Esophagus muscularis mucosa (tissue), 4 donors: Measurements from ENCODE around the gene GP1BA. TPM values are rescaled to one million over a fixed set of nuclear protein-coding genes. Genes with fewer than 3 reads are reported as not detected.

ENCODE experiments used
- DNase-seq: peaks from one replicate; pipeline ENCODE4 v3.0.0-alpha.2; 2017; ENCODE audit errors: extremely low spot score
- H3K27ac ChIP-seq, 4 donors: fragments of 200-600 bp; sonication (generic); replicated peaks in 1 of 4; 1 replicate in 3 of 4; 2 replicates in 1 of 4; pipeline ENCODE4 v1.5.1; 2016 to 2019; ENCODE audit warnings: mild to moderate bottlenecking in 1 of 4
- H3K27me3 ChIP-seq, 4 donors: fragments of 200-600 bp; sonication (generic); one replicate each; pipeline versions ENCODE4 v1.5.1 to v1.6.0; 2016 to 2019
- H3K36me3 ChIP-seq, 4 donors: fragments of 200-600 bp; sonication (generic); one replicate each; pipeline ENCODE4 v1.5.1; 2016 to 2019
- H3K4me1 ChIP-seq, 4 donors: fragments of 200-600 bp; sonication (generic); one replicate each; pipeline ENCODE4 v1.5.1; 2016 to 2019
- H3K4me3 ChIP-seq, 4 donors: fragments of 200-600 bp; sonication (generic); 1 replicate in 2 of 4; 2 replicates in 2 of 4; pipeline ENCODE4 v1.5.1; 2016 to 2019; ENCODE audit warnings: mild to moderate bottlenecking in 4 of 4, moderate library complexity in 1 of 4
- H3K9me3 ChIP-seq, 4 donors: fragments of 200-600 bp; sonication (generic); 1 replicate in 3 of 4; 2 replicates in 1 of 4; pipeline ENCODE4 v1.5.1; 2016 to 2019
- EP300 ChIP-seq: sonication (generic); formaldehyde crosslinking; IDR thresholded peaks from one replicate; pipeline ENCODE4 v1.6.1; 2017; ENCODE audit warnings: antibody characterized with exemption
- POLR2A ChIP-seq: fragments of 450-650 bp; IDR thresholded peaks from one replicate; pipeline ENCODE4 v1.6.1; 2017; ENCODE audit warnings: antibody characterized with exemption, moderate library complexity, mild to moderate bottlenecking, low read depth
- POLR2AphosphoS5 ChIP-seq, 2 donors: sonication (generic); formaldehyde crosslinking; IDR thresholded peaks; one replicate each; pipeline ENCODE4 v1.6.1; 2017; ENCODE audit warnings: antibody characterized with exemption in 2 of 2
- WGBS: methylation state at CpG from one replicate; pipeline ENCODE4 v1.1.5; 2018; 5-methylcytosine and 5-hydroxymethylcytosine counted together
- intact Hi-C: fragments of 100-400 bp; cut with DNase I; formaldehyde crosslinking; loops from one replicate; pipeline ENCODE4 v1.15.1; 2023
- total RNA-seq, 4 donors: library from RNA; depleted of rRNA; stranded (reverse); fragments of >200 nt; gene quantifications; one replicate each; pipeline versions ENCODE4 v1.1.0 to v1.2.1, GENCODE V29; 2016
- TF ChIP-seq, protein P1 (sequence below), 3 experiments: fragments of 200-600 bp in 2 of 3; fragments of 450-650 bp in 1 of 3; sonication (generic) in 2 of 3; IDR thresholded peaks; one replicate each; pipeline ENCODE4 v1.5.1; 2017 to 2019; ENCODE audit warnings: antibody characterized with exemption in 3 of 3, mild to moderate bottlenecking in 2 of 3, moderate library complexity in 1 of 3

The GP1BA gene
- total RNA-seq, 4 donors from 2014 or later, result 0.33 TPM; not detected in 3

DNA sequence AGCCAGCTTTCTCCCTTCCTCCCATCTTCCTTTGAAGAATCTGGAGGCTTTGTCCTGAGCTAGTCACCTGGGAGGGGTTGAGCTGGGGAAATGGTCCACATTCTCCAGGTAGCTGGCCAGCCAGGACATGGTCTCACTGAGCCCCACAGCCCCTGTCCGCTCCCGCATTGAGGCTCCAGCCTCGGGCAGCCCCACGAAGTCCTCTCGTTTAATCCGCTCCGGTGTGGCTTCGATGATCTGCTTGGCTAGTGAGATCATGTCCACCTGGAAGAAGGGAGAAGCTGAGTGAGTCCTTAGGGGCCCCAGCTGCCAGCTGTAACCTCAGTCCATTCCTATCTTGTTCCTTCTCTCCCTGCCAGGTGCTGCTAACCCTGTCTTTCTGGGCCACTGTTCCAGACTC lies 38.2 kb downstream of the GP1BA start:
- peaks cover 29 to 62% (median 50%) of the 10 kb centered on the region in 4 donors for H3K36me3 ChIP-seq
- no peak for DNase-seq
- H3K27me3 ChIP-seq, result no peaks in the 10 kb centered on the region
- TF ChIP-seq, protein P1, sequence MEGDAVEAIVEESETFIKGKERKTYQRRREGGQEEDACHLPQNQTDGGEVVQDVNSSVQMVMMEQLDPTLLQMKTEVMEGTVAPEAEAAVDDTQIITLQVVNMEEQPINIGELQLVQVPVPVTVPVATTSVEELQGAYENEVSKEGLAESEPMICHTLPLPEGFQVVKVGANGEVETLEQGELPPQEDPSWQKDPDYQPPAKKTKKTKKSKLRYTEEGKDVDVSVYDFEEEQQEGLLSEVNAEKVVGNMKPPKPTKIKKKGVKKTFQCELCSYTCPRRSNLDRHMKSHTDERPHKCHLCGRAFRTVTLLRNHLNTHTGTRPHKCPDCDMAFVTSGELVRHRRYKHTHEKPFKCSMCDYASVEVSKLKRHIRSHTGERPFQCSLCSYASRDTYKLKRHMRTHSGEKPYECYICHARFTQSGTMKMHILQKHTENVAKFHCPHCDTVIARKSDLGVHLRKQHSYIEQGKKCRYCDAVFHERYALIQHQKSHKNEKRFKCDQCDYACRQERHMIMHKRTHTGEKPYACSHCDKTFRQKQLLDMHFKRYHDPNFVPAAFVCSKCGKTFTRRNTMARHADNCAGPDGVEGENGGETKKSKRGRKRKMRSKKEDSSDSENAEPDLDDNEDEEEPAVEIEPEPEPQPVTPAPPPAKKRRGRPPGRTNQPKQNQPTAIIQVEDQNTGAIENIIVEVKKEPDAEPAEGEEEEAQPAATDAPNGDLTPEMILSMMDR (IDR thresholded peaks at IDR 0.05), result no peak
- TF ChIP-seq POLR2AphosphoS5 (IDR thresholded peaks at IDR 0.05), result no peak
- TF ChIP-seq POLR2A, result no peak
- no peak for TF ChIP-seq EP300
- H3K9me3 ChIP-seq, result no peaks in the 10 kb centered on the region
- H3K27ac ChIP-seq, result peak overlapping the region; percentile 91 to 97 (median 95)
- WGBS, result 95% methylated on average over 8 of the region's 8 CpGs
- intact Hi-C loops, result no loop called here
- H3K4me1 ChIP-seq, result peaks cover 44 to 53% (median 48%) of the 10 kb centered on the region in 4 donors
- H3K4me3 ChIP-seq, result no peak overlapping the region

DNA sequence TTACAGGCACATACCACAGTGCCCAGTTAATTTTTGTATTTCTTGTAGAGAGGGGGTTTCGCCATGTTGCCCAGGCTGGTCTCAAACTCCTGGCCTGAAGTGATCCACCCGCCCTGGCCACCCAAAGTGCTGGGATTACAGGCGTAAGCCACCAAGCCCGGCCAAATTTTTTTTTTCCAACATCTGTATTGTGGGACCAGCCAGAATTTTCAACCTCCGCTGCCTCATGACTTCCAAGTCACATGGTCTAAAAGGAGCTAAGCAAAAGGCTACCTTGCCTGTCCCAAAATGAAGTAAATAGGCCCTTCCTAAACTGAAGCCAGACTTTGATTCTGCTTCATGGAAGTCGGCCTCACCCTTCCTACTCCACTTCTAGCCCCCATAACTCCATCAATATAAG lies 39.7 kb downstream of the GP1BA start:
- Histone ChIP-seq H3K27ac (peak overlapping the region; percentile 43 to 97 (median 70)), H3K4me3 (no peak overlapping the region), H3K36me3 (peaks cover 40 to 72% (median 61%) of the 10 kb centered on the region in 4 donors), H3K27me3 (no peaks in the 10 kb centered on the region), H3K9me3 (no peaks in the 10 kb centered on the region), H3K4me1 (peaks cover 31 to 38% (median 35%) of the 10 kb centered on the region in 4 donors)
- WGBS, result 88% methylated on average over 6 of the region's 6 CpGs
- TF ChIP-seq EP300 (no peak), POLR2AphosphoS5 (IDR thresholded peaks at IDR 0.05) (no peak), POLR2A (no peak)
- TF ChIP-seq, protein P1 (IDR thresholded peaks at IDR 0.05), result no peak
- intact Hi-C loops, result no loop called here
- DNase-seq, result no peak

DNA sequence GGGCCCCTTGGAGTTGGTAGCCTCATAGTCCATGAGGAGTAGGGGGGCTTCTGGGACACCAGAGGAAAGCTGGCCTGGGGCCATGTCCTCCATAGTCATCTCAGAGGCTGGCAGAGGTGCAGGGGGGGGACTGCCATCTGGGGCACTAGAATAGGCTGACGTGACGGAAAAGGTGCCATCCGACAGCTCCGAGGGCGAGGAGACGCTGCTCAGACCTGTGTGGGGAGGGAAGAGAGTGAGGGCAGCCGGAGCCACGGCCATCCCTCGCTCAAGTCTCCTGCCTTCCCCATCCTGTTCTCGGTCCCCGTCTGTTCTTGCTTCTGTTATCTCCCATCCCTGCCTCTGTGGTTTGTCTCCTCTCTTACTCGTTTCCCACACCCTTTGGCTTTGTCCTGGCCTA lies 40.2 kb downstream of the GP1BA start:
- no peak overlapping the region for H3K4me3 ChIP-seq
- peaks cover 45 to 77% (median 66%) of the 10 kb centered on the region in 4 donors for H3K36me3 ChIP-seq
- H3K4me1 ChIP-seq, result peaks cover 31 to 38% (median 35%) of the 10 kb centered on the region in 4 donors
- no peaks in the 10 kb centered on the region for H3K27me3 ChIP-seq
- intact Hi-C loops, result no loop called here
- 89% methylated on average over 12 of the region's 12 CpGs for WGBS
- H3K27ac ChIP-seq, result peak overlapping the region; percentile 43 to 97 (median 70)
- TF ChIP-seq POLR2A (no peak), POLR2AphosphoS5 (IDR thresholded peaks at IDR 0.05) (no peak), EP300 (no peak)
- no peaks in the 10 kb centered on the region for H3K9me3 ChIP-seq
- no peak for DNase-seq

DNA sequence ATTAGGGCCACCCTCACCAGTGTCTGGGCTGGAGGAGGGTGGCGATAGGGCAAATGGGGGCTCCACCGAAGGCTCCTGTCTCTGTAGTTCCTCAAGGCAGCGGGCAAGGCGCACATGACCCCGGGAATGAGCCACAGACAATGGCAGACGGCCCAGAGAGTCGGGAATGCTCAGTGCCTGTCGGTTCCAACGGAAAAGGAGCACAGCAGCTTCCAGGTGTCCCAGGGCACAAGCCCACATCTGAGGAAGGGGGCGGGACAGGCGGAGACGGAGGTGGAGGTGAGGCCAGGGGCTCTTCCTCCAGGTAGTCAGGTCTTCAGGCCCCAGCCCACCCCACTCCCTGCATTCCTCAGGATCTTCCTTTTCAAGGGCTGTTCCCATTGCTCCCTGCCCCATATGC lies 40.7 kb downstream of the GP1BA start:
- WGBS, result 81% methylated on average over 12 of the region's 12 CpGs
- H3K36me3 ChIP-seq, result peaks cover 50 to 82% (median 71%) of the 10 kb centered on the region in 4 donors
- peaks cover 31 to 38% (median 35%) of the 10 kb centered on the region in 4 donors for H3K4me1 ChIP-seq

DNA sequence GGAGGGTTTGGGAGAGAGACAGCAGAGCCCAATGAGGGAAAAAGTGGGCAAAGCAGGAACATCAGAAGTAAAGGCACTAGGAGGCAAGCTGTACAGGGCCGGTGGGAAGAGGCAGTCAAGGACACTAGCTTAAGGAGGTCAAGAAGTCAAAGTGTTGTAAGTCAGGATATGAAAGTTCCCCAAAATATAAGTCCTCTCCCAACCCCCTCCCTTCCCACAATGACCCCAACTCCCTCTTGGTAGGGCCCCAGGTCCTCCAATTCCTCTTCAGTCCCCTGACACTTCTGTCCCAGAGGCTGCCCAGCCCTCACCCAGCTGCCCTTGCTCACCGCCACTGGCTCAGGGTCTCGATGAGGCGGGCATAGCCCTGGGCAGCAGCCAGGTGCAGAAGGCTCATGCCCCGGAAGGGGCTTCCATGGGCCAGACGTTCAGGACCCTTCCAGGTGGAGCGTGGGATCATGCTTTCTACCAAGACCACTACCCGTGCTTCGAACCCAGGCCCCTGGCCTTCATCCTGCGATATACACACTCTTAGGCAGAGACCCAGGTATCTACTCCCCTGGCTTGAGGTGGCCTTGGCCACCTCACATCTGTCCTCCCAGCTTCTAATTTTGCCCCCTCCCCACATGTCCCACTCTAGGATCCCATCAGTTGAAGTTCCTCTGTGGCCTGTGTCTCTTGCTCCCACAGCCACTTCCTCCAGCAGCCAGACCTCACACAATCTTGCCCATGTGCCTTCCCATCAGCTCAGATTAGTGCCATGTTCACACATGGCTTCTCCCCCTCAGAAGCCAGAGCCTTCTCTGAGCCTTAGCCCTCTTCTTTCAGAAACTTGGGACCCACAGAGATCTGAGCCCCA lies 41.4 kb downstream of the GP1BA start:
- WGBS, result 91% methylated on average over 4 of the region's 10 CpGs
- Histone ChIP-seq H3K4me1 (peaks cover 25 to 33% (median 29%) of the 10 kb centered on the region in 4 donors), H3K36me3 (peaks cover 57 to 89% (median 78%) of the 10 kb centered on the region in 4 donors), H3K9me3 (no peaks in the 10 kb centered on the region), H3K4me3 (no peak overlapping the region), H3K27me3 (no peaks in the 10 kb centered on the region), H3K27ac (peak overlapping the region in 3 of 4 donors; percentile 43 to 97 (median 93))
- TF ChIP-seq, protein P1 (IDR thresholded peaks at IDR 0.05), result no peak
- no peak for TF ChIP-seq POLR2AphosphoS5 (IDR thresholded peaks at IDR 0.05)
- no peak for TF ChIP-seq EP300
- no peak for TF ChIP-seq POLR2A
- intact Hi-C loops, result no loop called here
- DNase-seq, result no peak

More for the DNA sequence above, 40.7 kb downstream of the GP1BA start:
- H3K27me3 ChIP-seq, result no peaks in the 10 kb centered on the region
- intact Hi-C loops, result no loop called here
- DNase-seq, result no peak
- peak overlapping the region in 3 of 4 donors; percentile 43 to 97 (median 93) for H3K27ac ChIP-seq
- TF ChIP-seq POLR2AphosphoS5 (IDR thresholded peaks at IDR 0.05) (no peak), EP300 (no peak), POLR2A (no peak)
- TF ChIP-seq, protein P1 (IDR thresholded peaks at IDR 0.05), result no peak
- no peak overlapping the region for H3K4me3 ChIP-seq
- no peaks in the 10 kb centered on the region for H3K9me3 ChIP-seq
